Activated naive CD8-positive, alpha-beta T cell treated with anti-CD3 and anti-CD28 coated beads, Interleukin-2, amount 50 U/mL, for 16 hours (primary cell): Measurements from ENCODE around the gene TNC.

ENCODE experiments used
- DNase-seq: peaks from one replicate; pipeline ENCODE4 v3.0.0-alpha.2; 2020; ENCODE audit warnings: low read depth, low spot score

TNC gene

GRCh38 chr9:115014438-115014837 lies 103.5 kb downstream of the TNC start:
- no peak for DNase-seq

GRCh38 chr9:115013998-115014397 lies 104.0 kb downstream of the TNC start:
- DNase-seq = peak; percentile 65

GRCh38 chr9:115012486-115012885 lies 105.5 kb downstream of the TNC start:
- DNase-seq = no peak

- no peak for DNase-seq
These were observed 107.1 kb downstream of the TNC start for GRCh38 chr9:115010874-115011273.

GRCh38 chr9:115008536-115009270 lies 109.3 kb downstream of the TNC start:
- no peak for DNase-seq

- no peak for DNase-seq
These were observed 111.3 kb downstream of the TNC start for GRCh38 chr9:115006660-115007059.

- no peak for DNase-seq
These were observed 112.6 kb downstream of the TNC start for GRCh38 chr9:115005322-115005721.

- no peak for DNase-seq
These were observed 113.4 kb downstream of the TNC start for GRCh38 chr9:115004545-115004944.

- no peak for DNase-seq
These were observed 115.4 kb downstream of the TNC start for GRCh38 chr9:115002371-115003120.

- no peak for DNase-seq
These were observed 117.7 kb downstream of the TNC start for GRCh38 chr9:115000217-115000639.

GRCh38 chr9:114998326-114998725 lies 119.6 kb downstream of the TNC start:
- no peak for DNase-seq

GRCh38 chr9:114995681-114996221 lies 122.2 kb downstream of the TNC start:
- DNase-seq = no peak

GRCh38 chr9:114994768-114995167 lies 123.2 kb downstream of the TNC start:
- DNase-seq = no peak

GRCh38 chr9:114991861-114992260 lies 126.1 kb downstream of the TNC start:
- no peak for DNase-seq

- no peak for DNase-seq
These were observed 127.1 kb downstream of the TNC start for GRCh38 chr9:114990901-114991300.

- no peak for DNase-seq
These were observed 128.2 kb downstream of the TNC start for GRCh38 chr9:114989600-114990410.

- DNase-seq = no peak
These were observed 128.9 kb downstream of the TNC start for GRCh38 chr9:114988962-114989599.

- no peak for DNase-seq
These were observed 130.8 kb downstream of the TNC start for GRCh38 chr9:114987116-114987515.

- no peak for DNase-seq
These were observed 131.9 kb downstream of the TNC start for GRCh38 chr9:114985959-114986501.

- no peak for DNase-seq
These were observed 136.9 kb downstream of the TNC start for GRCh38 chr9:114981063-114981462.

GRCh38 chr9:114973216-114973615 lies 144.7 kb downstream of the TNC start:
- no peak for DNase-seq
